Measurements from ENCODE around the gene CA5A.
"Not testable (repeated sequence)": the region's sequence is repeated elsewhere in the genome, so short reads cannot be mapped to it uniquely, and the experiment has no call there.

CA5A gene

DNA sequence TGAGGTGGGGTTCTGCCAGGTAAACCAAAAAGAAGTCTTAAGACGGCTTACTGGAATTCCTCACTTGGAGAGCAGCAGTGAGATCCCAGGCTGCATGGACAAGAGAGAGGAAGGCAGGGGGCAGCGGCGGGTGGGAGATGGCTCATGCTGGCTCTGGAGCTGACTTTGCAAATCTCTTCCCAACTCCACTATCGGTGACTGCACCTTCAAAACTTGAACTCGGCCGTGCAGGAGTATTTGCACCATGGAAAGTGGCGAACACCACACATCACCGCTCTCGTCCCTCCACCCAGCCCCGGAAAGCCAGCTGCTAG lies 16.7 kb downstream of the CA5A start:
- no peak for DNase-seq

- DNase-seq, result no peak
Observed at GRCh38 chr16:87918866-87919680, 17.3 kb downstream of the CA5A start.

GRCh38 chr16:87918338-87918737 lies 18.0 kb downstream of the CA5A start:
- DNase-seq, result no peak

DNA sequence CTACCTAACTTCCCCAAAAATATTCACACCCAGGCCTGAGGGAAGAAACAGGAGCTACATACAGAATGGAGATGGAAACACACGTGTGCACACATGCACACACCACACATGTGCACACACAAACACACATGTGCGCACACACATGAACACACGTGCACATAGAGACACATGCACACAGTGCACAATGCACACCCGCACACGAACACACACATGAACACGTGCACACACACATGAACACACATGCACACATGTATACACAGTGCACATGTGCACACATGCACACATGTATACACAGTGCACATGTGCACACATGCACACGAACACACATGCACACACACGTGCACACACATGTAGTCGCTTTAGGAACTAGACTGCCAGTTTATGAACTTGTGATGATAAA lies 18.8 kb downstream of the CA5A start:
- no peak for DNase-seq

DNA sequence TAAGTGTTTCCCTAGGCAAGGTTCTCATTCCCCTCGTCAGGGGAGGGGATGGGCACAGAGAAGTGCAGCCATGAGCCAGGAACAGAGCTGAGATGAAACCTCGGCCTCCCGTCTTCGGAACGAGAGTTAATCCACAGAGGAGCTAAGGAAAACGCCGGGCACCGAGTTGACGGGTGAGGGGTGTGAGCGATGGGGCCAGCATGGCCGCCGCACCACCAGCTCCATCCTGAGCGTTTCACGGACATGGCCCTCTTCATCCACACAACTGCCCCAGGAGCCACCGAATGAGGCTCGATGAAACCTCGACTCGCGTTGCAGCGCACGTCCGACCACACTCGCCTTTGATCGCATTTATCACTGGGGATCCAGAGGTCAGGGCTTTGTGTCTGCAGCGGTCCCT lies 21.5 kb downstream of the CA5A start:
- DNase-seq, result no peak

DNA sequence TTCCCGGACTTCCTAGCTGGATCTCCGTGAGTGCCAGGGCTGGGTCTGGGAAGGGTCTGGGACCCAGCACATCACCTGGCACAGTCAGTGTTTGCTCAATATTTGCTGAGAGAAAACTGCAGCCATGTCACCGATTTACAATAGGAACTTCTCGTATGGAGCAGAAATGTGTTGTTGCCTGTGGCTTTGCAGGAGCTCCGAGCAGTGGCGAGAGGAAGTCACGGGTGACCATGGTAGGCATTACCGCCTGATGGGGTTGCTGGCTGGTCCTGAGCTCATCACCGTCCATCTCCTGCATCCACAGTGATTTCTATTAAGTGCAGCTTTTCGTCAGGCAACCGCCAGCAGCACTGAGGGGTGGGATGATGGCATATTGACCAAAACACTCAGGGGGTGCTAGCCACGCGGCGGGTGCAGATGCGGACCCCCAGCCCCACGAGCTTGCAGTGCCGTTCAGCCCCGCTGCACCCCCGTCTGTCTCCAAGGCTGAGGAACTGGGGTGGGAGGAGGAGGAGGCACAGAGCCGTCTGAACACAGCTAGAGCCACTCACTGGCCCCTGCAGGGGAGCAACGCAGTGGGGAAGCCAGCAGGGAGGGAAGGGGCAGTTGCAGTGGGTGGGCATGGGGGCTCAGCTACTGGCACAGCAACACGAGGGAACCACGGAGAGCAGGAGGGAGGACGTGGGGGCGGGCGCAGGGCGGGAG lies 22.2 kb downstream of the CA5A start:
- DNase-seq, result not testable (repeated sequence)

DNA sequence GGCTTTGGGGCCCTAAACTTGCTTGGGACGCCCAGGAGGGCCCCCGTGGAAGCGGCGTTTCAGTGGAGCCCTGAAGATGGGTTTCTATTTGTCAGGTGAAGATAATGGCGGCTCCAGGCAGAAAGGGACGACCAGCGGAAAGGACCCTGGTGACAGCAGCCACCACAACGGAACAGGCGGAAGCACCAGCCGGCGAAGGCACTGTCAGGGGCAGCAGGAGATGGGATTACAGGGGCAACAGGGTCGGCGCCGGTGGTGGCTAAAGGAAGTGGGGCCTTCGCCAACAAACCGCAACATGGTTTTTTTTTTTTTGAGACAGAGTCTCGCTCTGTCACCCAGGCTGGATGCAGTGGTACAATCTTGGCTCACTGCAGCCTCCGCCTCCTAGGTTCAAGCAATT lies 23.6 kb downstream of the CA5A start:
- DNase-seq, result not testable (repeated sequence)

DNA sequence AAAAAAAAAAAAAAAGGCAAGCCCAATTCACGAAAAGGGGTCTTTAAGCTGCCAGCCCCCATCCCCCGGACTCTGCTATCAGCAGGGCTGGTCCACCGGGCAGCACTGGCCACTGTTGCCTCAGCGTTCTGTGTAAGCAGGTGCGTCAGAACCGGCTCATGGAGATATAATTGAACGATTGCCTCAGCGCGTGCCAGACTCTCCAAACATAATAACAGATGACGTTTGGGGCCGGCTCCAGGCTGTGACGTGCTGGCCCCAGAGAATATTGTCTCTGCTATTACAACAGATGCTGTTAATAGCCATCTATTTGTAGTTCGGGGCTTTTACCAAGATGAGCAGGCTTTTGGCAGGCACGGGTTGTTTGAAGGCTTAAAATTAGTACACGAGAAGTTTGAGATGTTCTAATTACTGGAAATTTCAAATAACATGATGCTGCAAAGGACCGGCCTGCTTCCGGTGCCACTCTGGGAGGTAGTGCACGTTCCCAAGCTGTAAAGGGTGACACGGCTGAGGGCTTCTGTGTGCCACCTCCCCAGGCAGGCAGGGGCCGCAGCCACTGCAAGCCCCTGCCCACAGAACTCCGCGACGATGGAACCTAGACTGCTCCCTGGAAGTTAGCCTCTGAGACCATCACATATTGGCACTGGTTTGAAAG lies 25.1 kb downstream of the CA5A start:
- DNase-seq, result not testable (repeated sequence)

GRCh38 chr16:87909203-87909935 lies 27.0 kb downstream of the CA5A start:
- peak; percentile 82 to 89 for DNase-seq

DNA sequence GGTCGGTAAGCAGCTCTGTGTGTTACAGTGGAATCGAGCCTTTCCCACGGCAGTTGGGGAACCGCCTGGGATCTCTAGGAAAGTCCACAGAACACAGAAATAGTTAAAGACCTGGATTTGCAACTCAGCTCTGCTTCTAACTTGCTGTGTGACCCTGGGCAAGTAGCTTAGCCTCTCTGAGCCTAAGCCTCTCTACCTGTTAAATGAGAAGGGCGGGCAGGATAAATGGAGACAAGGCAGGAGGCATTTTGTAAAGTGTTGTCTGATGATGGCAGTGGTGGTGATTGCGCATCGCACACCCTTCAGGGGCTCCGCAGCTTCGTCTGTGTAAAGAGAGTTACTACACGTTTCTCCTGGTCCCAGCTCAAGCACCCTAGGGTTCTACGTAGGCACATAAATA lies 28.2 kb downstream of the CA5A start:
- DNase-seq, result not testable (repeated sequence)

GRCh38 chr16:87905521-87905920 lies 30.8 kb downstream of the CA5A start:
- DNase-seq, result not testable (repeated sequence)

GRCh38 chr16:87904963-87905362 lies 31.4 kb downstream of the CA5A start:
- not testable (repeated sequence) for DNase-seq

DNA sequence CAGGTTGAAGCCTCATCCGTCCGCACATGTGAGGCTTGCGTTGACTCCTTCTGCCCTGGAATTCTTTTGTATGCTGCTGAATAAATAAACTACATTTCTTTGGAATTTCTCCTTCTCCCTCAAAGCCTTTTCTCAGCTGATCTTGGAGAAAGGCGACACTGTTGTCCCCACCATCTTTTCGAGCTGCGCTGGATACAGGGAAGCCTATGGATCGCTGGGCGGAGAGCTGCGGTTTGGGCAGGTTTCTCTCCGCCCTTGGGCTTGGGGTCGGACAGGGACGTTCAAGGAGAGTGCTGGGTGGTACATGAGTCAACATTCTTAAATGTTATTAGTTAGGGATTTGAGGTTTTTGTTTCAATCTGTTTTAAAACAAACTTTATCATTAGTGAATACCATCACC lies 35.8 kb downstream of the CA5A start:
- DNase-seq, result not testable (repeated sequence)

DNA sequence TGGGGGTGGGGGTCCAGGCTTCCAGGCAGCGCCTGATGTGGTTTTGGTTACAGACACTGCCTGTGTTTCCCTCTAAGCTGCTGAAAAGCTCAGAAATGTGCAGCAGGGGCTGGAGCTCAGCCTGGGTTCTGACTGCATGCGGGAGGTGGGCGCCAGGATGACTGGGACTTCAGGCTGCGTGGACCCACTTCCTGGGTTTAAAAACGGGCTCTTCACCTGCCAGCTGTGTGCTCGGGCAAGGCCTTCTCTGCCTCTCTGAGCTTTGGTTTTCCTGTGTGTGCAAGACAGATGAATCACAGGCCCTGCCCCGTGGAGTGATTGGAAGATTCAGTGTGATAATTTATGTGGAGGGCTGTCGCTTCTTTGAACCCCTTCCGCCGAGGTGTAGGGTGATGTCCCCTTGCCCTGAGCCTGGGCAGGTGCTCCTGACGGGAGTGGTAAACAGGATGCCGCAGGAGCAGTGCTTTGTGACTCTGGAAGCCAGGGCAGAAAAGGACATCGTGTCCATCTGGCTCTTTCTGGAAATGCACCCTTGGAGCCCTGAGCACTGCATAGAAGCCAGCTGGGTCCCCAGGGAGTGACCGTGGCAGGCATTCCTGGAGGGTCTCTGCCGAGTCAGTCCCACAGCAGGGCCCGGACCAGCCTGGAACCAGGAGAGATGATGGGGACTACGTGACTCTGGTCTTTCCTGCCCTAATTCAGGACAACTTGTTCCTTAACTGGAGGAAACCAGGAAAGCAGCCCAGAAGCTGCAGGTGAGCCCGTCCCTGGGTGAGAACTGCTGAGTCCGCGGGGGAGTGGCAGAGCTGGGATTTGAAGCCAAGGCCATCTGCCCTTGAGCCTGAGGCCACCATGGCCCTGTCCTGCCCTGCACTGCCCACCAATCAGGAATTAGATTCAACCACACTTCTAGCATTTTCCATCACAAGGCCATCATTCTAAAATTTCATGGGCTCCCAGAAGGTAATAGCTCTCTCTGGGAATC lies 38.5 kb downstream of the CA5A start:
- DNase-seq, result peak; percentile 60 to 63

DNA sequence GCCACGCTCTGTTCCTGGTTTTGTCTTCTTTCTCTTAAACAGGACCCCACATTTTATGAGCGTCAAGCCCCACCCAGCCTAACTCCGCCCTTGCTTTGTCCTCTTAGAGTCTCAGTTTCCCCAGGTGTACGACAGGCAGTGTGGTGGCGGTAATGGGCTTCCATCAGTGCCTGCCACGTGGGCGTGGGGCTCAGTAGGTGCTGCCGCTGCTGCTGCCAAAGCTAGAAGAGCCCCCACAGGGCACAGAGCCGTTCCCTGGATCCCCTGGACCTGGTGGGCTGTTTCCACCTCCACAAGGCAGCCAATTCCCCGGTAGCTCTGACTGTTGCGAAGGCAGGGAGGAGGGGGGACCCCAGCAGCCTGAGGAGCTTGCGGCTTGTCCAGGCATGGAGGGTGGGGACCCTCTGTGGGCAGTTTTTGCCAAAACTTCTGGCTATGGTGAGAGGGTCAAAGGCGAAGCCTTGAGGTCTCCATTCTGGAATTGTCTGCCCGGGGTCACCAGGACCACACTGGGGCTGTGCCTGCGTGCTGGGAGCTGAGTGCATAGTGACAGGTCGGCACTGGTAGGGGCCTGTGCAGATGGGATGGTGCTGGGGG lies 39.3 kb downstream of the CA5A start:
- not testable (repeated sequence) for DNase-seq

- DNase-seq, result peak in 1 of 2 donors; percentile 18
Observed at GRCh38 chr16:87896176-87896890, 40.0 kb downstream of the CA5A start.

- peak; percentile 80 to 86 for DNase-seq
Observed at GRCh38 chr16:87895641-87896141, 40.6 kb downstream of the CA5A start.

DNA sequence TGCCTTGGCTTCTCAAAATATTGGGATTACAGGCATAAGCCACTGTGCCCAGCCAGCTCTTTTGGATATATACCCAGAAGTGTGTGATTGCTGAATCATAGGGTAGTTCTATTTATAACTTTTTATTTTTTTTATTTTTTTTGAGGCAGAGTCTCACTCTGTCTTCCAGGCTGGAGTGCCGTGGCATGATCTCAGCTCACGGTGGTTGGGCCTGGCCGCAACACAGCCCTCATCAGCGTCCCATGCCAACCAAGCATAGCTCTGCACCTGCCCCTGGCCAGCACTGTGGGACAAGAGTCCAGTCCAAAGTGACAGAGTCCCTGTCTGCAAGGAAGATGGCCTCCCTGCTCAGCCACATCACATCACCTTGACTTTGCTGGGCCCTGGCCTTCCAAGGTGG lies 42.3 kb downstream of the CA5A start:
- DNase-seq, result not testable (repeated sequence)

GRCh38 chr16:87891764-87892163 lies 44.6 kb downstream of the CA5A start:
- DNase-seq, result no peak

GRCh38 chr16:87889762-87890161 lies 46.6 kb downstream of the CA5A start:
- peak in 1 of 2 donors; percentile 38 for DNase-seq

DNA sequence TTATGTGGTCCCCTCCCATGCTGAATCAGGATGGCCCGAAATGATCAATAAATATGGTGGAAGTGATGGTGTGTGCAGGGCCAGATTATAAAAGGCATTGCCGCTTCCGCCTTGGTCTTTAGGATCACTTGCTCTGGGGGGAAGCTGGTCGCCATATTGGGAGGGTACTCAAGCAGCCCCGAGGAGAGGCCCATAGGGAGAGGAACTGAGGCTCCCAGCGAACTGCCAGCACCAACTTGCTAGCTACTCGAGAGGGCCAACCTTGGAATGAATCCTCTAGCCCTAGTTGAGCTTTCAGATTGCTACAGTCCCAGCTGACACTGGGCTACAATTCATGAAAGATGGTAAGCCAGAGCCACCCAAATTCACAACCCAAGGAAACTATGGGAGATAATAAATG lies 48.0 kb downstream of the CA5A start:
- not testable (repeated sequence) for DNase-seq
